ENCODE data around the gene ZNF521. TPM values are rescaled to one million over a fixed set of nuclear protein-coding genes. Genes with fewer than 3 reads are reported as not detected.

ZNF521 gene
- total RNA-seq, 1 donor from 2014 or later: 2.0 TPM

- TF ChIP-seq, protein P1, sequence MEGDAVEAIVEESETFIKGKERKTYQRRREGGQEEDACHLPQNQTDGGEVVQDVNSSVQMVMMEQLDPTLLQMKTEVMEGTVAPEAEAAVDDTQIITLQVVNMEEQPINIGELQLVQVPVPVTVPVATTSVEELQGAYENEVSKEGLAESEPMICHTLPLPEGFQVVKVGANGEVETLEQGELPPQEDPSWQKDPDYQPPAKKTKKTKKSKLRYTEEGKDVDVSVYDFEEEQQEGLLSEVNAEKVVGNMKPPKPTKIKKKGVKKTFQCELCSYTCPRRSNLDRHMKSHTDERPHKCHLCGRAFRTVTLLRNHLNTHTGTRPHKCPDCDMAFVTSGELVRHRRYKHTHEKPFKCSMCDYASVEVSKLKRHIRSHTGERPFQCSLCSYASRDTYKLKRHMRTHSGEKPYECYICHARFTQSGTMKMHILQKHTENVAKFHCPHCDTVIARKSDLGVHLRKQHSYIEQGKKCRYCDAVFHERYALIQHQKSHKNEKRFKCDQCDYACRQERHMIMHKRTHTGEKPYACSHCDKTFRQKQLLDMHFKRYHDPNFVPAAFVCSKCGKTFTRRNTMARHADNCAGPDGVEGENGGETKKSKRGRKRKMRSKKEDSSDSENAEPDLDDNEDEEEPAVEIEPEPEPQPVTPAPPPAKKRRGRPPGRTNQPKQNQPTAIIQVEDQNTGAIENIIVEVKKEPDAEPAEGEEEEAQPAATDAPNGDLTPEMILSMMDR (conservative IDR thresholded peaks at IDR 0.05; ENCODE audit: low read depth, low read length): no peak
- no peak overlapping the region for H3K4me3 ChIP-seq (ENCODE audit: low read depth, low read length)
- no peak for DNase-seq (ENCODE audit: low read depth)
These were observed 25.5 kb downstream of the ZNF521 start for GRCh38 chr18:25326361-25326952.

DNA sequence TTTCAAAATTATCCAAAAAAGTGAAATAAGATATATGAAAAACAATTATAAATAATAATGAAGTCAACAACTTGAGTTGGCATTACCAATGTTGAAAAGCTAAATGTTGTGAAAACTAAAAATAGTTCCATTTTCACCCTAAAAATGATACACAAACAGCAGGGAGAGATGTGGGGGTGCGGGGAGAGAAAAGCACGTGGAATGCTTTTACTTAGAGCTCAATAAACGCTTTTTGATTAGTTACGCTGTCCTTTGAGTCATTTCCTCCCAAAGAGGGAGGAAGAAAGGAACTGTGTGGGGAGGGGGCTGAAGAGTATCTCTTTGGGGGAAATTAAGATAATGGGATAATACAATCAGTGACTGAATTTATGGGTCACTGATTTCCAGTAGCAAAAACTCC is 29.2 kb downstream of the ZNF521 start:
- no peak overlapping the region for H3K4me3 ChIP-seq (ENCODE audit: low read depth, low read length)
- no peak for DNase-seq (ENCODE audit: low read depth)
- TF ChIP-seq, protein P1 (conservative IDR thresholded peaks at IDR 0.05; ENCODE audit: low read depth, low read length): no peak

GRCh38 chr18:25316381-25317018 is 35.5 kb downstream of the ZNF521 start:
- TF ChIP-seq, protein P1 (conservative IDR thresholded peaks at IDR 0.05; ENCODE audit: low read depth, low read length): no peak
- no peak overlapping the region for H3K4me3 ChIP-seq (ENCODE audit: low read depth, low read length)
- no peak for DNase-seq (ENCODE audit: low read depth)

- no peak for DNase-seq (ENCODE audit: low read depth)
- TF ChIP-seq, protein P1 (conservative IDR thresholded peaks at IDR 0.05; ENCODE audit: low read depth, low read length): no peak
- H3K4me3 ChIP-seq (ENCODE audit: low read depth, low read length): no peak overlapping the region
These were observed 37.2 kb downstream of the ZNF521 start for GRCh38 chr18:25314838-25315190.

- DNase-seq (ENCODE audit: low read depth): no peak
- H3K4me3 ChIP-seq (ENCODE audit: low read depth, low read length): no peak overlapping the region
- TF ChIP-seq, protein P1 (conservative IDR thresholded peaks at IDR 0.05; ENCODE audit: low read depth, low read length): no peak
These were observed 37.7 kb downstream of the ZNF521 start for GRCh38 chr18:25314151-25314837.

DNA sequence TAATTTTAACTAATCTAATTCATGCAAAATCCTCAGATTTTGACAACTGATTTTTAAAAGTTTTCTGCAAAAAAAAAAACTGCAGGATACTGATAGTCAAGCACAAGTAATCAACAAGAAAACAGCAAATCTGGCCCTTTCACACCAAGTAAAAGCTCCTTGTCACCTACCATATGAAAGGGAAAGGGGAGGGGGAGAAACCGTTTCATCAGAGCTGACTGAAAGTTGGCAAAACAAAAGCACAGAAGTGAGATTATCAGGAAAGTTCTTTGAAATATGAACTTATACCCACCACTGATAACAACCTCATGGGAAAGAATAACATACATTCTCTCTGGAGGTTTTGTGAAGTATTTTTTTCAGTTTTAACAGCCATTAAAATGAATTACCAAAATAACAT is 38.7 kb downstream of the ZNF521 start:
- TF ChIP-seq, protein P1 (conservative IDR thresholded peaks at IDR 0.05; ENCODE audit: low read depth, low read length): no peak
- DNase-seq (ENCODE audit: low read depth): no peak
- H3K4me3 ChIP-seq (ENCODE audit: low read depth, low read length): no peak overlapping the region

Data from epithelial cell of proximal tubule (primary cell).